Calu3 (cell line): ENCODE results near the gene PRDM12. TPM values are rescaled to one million over a fixed set of nuclear protein-coding genes. Genes with fewer than 3 reads are reported as not detected.

Source experiments
- BruUV-seq: library from RNA; stranded (reverse); fragments of 400-500 nt; replicated peaks from 2 replicates; lab custom pipeline; 2021; lab: Mats Ljungman, UMichigan
- CTCF ChIA-PET: fragments of 300-600 bp; sonication (Branson Sonifier 250); formaldehyde crosslinking; loops from one replicate; lab custom pipeline; 2022; ENCODE audit warnings: antibody characterized with exemption; lab: Charles Lee
- DNase-seq: peaks from one replicate; pipeline ENCODE4 v3.0.0; 2022
- H3K27ac Mint-ChIP-seq: one replicate; pipeline ENCODE4 v1.8.0; 2022; ENCODE audit warnings: mixed read lengths; ENCODE audit not compliant: unreplicated experiment
- H3K27me3 Mint-ChIP-seq: one replicate; pipeline ENCODE4 v1.8.0; 2022; ENCODE audit warnings: mixed read lengths; ENCODE audit not compliant: unreplicated experiment
- H3K36me3 Mint-ChIP-seq: one replicate; pipeline ENCODE4 v1.8.0; 2022; ENCODE audit warnings: mild to moderate bottlenecking, moderate library complexity, mixed read lengths; ENCODE audit not compliant: insufficient read depth, unreplicated experiment
- H3K4me1 Mint-ChIP-seq: one replicate; pipeline ENCODE4 v1.8.0; 2022; ENCODE audit warnings: mild to moderate bottlenecking, low read depth, mixed read lengths; ENCODE audit not compliant: unreplicated experiment
- H3K4me3 Mint-ChIP-seq: one replicate; pipeline ENCODE4 v1.8.0; 2022; ENCODE audit warnings: mild to moderate bottlenecking, low read depth, moderate library complexity, mixed read lengths; ENCODE audit not compliant: unreplicated experiment
- H3K9me3 Mint-ChIP-seq: one replicate; pipeline ENCODE4 v1.8.0; 2022; ENCODE audit warnings: low read depth, mixed read lengths; ENCODE audit not compliant: unreplicated experiment
- CTCF ChIP-seq: fragments of 200-600 bp; IDR thresholded peaks from one replicate; pipeline ENCODE4 v1.8.0; 2022; ENCODE audit warnings: antibody characterized with exemption; ENCODE audit not compliant: unreplicated experiment
- intact Hi-C: fragments of 100-400 bp; cut with micrococcal nuclease; formaldehyde crosslinking; loops from one replicate; pipeline ENCODE4 v1.10.0; 2022; ENCODE audit not compliant: unreplicated experiment
- total RNA-seq: library from RNA; stranded (reverse); gene quantifications from 2 replicates; pipeline ENCODE4 v1.2.3, GENCODE V29; 2022

Gene PRDM12
- total RNA-seq, 1 experiment from 2014 or later, result not detected

GRCh38 chr9:130701059-130702022 lies 36.9 kb downstream of the PRDM12 start:
- no peaks in the 10 kb centered on the region for H3K27me3 Mint-ChIP-seq
- peak; percentile 75 for DNase-seq
- no peaks in the 10 kb centered on the region for H3K9me3 Mint-ChIP-seq
- peak; percentile 72 for TF ChIP-seq CTCF
- intact Hi-C loops, result no loop called here
- H3K36me3 Mint-ChIP-seq, result peaks cover 30% of the 10 kb centered on the region
- no TSS peak for BruUV-seq
- H3K4me1 Mint-ChIP-seq, result peaks cover 11% of the 10 kb centered on the region
- CTCF ChIA-PET, result interaction anchor here (0.6 to 1.8 kb wide), 7 partner anchors 11 to 938 kb away, joined by 3 to 7 read pairs (median 3); no protein-coding TSS in a partner anchor
- H3K27ac Mint-ChIP-seq, result no peak overlapping the region
- no peak overlapping the region for H3K4me3 Mint-ChIP-seq

- CTCF ChIA-PET, result no interaction called here
- H3K4me3 Mint-ChIP-seq, result no peak overlapping the region
- H3K27me3 Mint-ChIP-seq, result no peaks in the 10 kb centered on the region
- H3K27ac Mint-ChIP-seq, result no peak overlapping the region
- no peak for DNase-seq
- H3K36me3 Mint-ChIP-seq, result peaks cover 22% of the 10 kb centered on the region
- H3K4me1 Mint-ChIP-seq, result no peaks in the 10 kb centered on the region
- intact Hi-C loops, result no loop called here
- TF ChIP-seq CTCF, result no peak
- BruUV-seq, result no TSS peak
- no peaks in the 10 kb centered on the region for H3K9me3 Mint-ChIP-seq
These were observed 39.1 kb downstream of the PRDM12 start for GRCh38 chr9:130703501-130703900.

- H3K4me3 Mint-ChIP-seq, result no peak overlapping the region
- DNase-seq, result peak; percentile 58
- BruUV-seq, result no TSS peak
- intact Hi-C loops, result loop anchor here (2.0 kb wide), 1 partner anchor 159 kb away; no protein-coding TSS in a partner anchor
- CTCF ChIA-PET, result interaction anchor here (0.6 to 0.8 kb wide), 2 partner anchors 25 to 425 kb away, joined by 3 read pairs; no protein-coding TSS in a partner anchor
- peak; percentile 34 for TF ChIP-seq CTCF
- H3K27ac Mint-ChIP-seq, result no peak overlapping the region
- no peaks in the 10 kb centered on the region for H3K9me3 Mint-ChIP-seq
- no peaks in the 10 kb centered on the region for H3K4me1 Mint-ChIP-seq
- H3K36me3 Mint-ChIP-seq, result peaks cover 31% of the 10 kb centered on the region
- peaks cover 12% of the 10 kb centered on the region for H3K27me3 Mint-ChIP-seq
These were observed 43.0 kb downstream of the PRDM12 start for GRCh38 chr9:130707225-130707976.

- Mint-ChIP-seq H3K36me3 (peaks cover 43% of the 10 kb centered on the region), H3K27me3 (peaks cover 12% of the 10 kb centered on the region), H3K9me3 (no peaks in the 10 kb centered on the region), H3K4me1 (no peaks in the 10 kb centered on the region), H3K4me3 (peak overlapping the region; percentile 31), H3K27ac (no peak overlapping the region)
- CTCF ChIA-PET, result interaction anchor here (0.5 kb wide), 1 partner anchor 40 kb away, joined by 4 read pairs; no protein-coding TSS in a partner anchor
- no peak for DNase-seq
- BruUV-seq, result no TSS peak
- intact Hi-C loops, result no loop called here
- TF ChIP-seq CTCF, result no peak
These were observed 46.5 kb downstream of the PRDM12 start for GRCh38 chr9:130710822-130711352.
